H54 (cell line): ENCODE measurements around the gene NPC2.
A peak's percentile ranks its signal among the peaks of the same experiment; 100 is the strongest.

Source experiments
- DNase-seq: peaks from one replicate; pipeline ENCODE4 v3.0.0; 2011; ENCODE audit warnings: low spot score, mixed read lengths; ENCODE audit not compliant: insufficient read length
- FAIRE-seq: peaks from 3 replicates; lab custom pipeline; 2011; peaks lifted over from hg19 to GRCh38; lab: Jason Lieb, UNC
- POLR2A ChIP-seq: IDR thresholded peaks from 2 replicates; pipeline ENCODE4 v1.6.1; 2011; ENCODE audit warnings: low read depth, mild to moderate bottlenecking, low read length

Gene NPC2

GRCh38 chr14:74511966-74512830, 19.1 kb upstream of the NPC2 start:
- FAIRE-seq = no peak
- TF ChIP-seq POLR2A = no peak
- DNase-seq = no peak

GRCh38 chr14:74510959-74511409, 17.9 kb upstream of the NPC2 start:
- FAIRE-seq (no peak), DNase-seq (peak; percentile 45)
- no peak for TF ChIP-seq POLR2A

GRCh38 chr14:74510223-74510931, 17.3 kb upstream of the NPC2 start:
- DNase-seq = no peak
- no peak for TF ChIP-seq POLR2A
- FAIRE-seq = no peak

- TF ChIP-seq POLR2A = no peak
- FAIRE-seq = no peak
Observed at GRCh38 chr14:74509587-74510222, 16.6 kb upstream of the NPC2 start.

GRCh38 chr14:74508844-74509428, 15.8 kb upstream of the NPC2 start:
- FAIRE-seq (no peak), DNase-seq (no peak)
- TF ChIP-seq POLR2A = no peak

More at GRCh38 chr14:74509587-74510222, 16.6 kb upstream of the NPC2 start:
- DNase-seq = no peak

- DNase-seq (no peak), FAIRE-seq (no peak)
- TF ChIP-seq POLR2A = no peak
Observed at GRCh38 chr14:74508292-74508731, 15.2 kb upstream of the NPC2 start.

GRCh38 chr14:74507840-74508239, 14.7 kb upstream of the NPC2 start:
- TF ChIP-seq POLR2A = no peak
- FAIRE-seq = no peak
- no peak for DNase-seq

GRCh38 chr14:74507085-74507484, 14.0 kb upstream of the NPC2 start:
- no peak for TF ChIP-seq POLR2A
- FAIRE-seq (no peak), DNase-seq (no peak)

GRCh38 chr14:74506411-74506851, 13.3 kb upstream of the NPC2 start:
- DNase-seq (no peak), FAIRE-seq (no peak)
- no peak for TF ChIP-seq POLR2A

GRCh38 chr14:74505831-74506230, 12.7 kb upstream of the NPC2 start:
- TF ChIP-seq POLR2A = no peak
- FAIRE-seq (no peak), DNase-seq (no peak)

- FAIRE-seq (no peak), DNase-seq (no peak)
- TF ChIP-seq POLR2A = no peak
Observed at GRCh38 chr14:74504874-74505720, 12.0 kb upstream of the NPC2 start.

GRCh38 chr14:74504412-74504811, 11.3 kb upstream of the NPC2 start:
- no peak for TF ChIP-seq POLR2A
- DNase-seq = no peak
- no peak for FAIRE-seq

- TF ChIP-seq POLR2A = no peak
- FAIRE-seq (no peak), DNase-seq (no peak)
Observed at GRCh38 chr14:74503938-74504335, 10.8 kb upstream of the NPC2 start.
